ENCODE measurements around the gene KDM2A.
A peak's percentile ranks its signal among the peaks of the same experiment; 100 is the strongest.

Gene KDM2A

GRCh38 chr11:67280341-67280787, 161.3 kb downstream of the KDM2A start:
- Histone ChIP-seq H3K4me2 (ENCODE audit: insufficient read depth, low read length) (no peak overlapping the region), H3K4me3 (ENCODE audit: low read depth in 1 of 2, low read length in 2 of 2) (no peak overlapping the region), H3K4me1 (ENCODE audit: insufficient read depth, low read length) (peaks cover 49% of the 10 kb centered on the region), H3K79me2 (ENCODE audit: insufficient read depth, low read length) (peaks cover 77% of the 10 kb centered on the region), H3K27me3 (ENCODE audit: insufficient read depth, low read length, poor library complexity) (no peaks in the 10 kb centered on the region), H3K9ac (ENCODE audit: low read depth, low read length) (no peak overlapping the region), H3K27ac (ENCODE audit: low read length) (peak overlapping the region; percentile 98), H3K9me3 (ENCODE audit: insufficient read depth, low read length, severe bottlenecking) (no peaks in the 10 kb centered on the region), H2AFZ (ENCODE audit: low read depth, low read length) (no peak overlapping the region), H3K36me3 (ENCODE audit: insufficient read depth, low read length) (peaks cover 90% of the 10 kb centered on the region), H4K20me1 (ENCODE audit: insufficient read depth, low read length) (peaks cover 11% of the 10 kb centered on the region; the same call in 1 of the 2 replicates)
- ATAC-seq (ENCODE audit: insufficient read depth, low read depth), result no peak
- no peak for DNase-seq
- TF ChIP-seq CTCF (IDR thresholded peaks at IDR 0.05; ENCODE audit: borderline replicate concordance, extremely low read depth, low read length, poor library complexity, severe bottlenecking) (no peak), EZH2 (IDR thresholded peaks at IDR 0.05; ENCODE audit: borderline replicate concordance, low read depth, low read length, severe bottlenecking) (no peak)

- DNase-seq, result no peak
- H3K4me3 ChIP-seq (ENCODE audit: low read depth in 1 of 2, low read length in 2 of 2), result no peak overlapping the region
- peaks cover 71% of the 10 kb centered on the region for H3K79me2 ChIP-seq (ENCODE audit: insufficient read depth, low read length)
- H3K36me3 ChIP-seq (ENCODE audit: insufficient read depth, low read length), result peaks cover 90% of the 10 kb centered on the region
- H3K27ac ChIP-seq (ENCODE audit: low read length), result peak overlapping the region; percentile 98; the same call in 1 of the 2 replicates
- H2AFZ ChIP-seq (ENCODE audit: low read depth, low read length), result no peak overlapping the region
- H3K4me1 ChIP-seq (ENCODE audit: insufficient read depth, low read length), result peaks cover 49% of the 10 kb centered on the region
- no peak overlapping the region for H3K9ac ChIP-seq (ENCODE audit: low read depth, low read length)
- ATAC-seq (ENCODE audit: insufficient read depth, low read depth), result no peak
- H3K9me3 ChIP-seq (ENCODE audit: insufficient read depth, low read length, severe bottlenecking), result no peaks in the 10 kb centered on the region
- no peak overlapping the region for H3K4me2 ChIP-seq (ENCODE audit: insufficient read depth, low read length)
- no peak for TF ChIP-seq CTCF (IDR thresholded peaks at IDR 0.05; ENCODE audit: borderline replicate concordance, extremely low read depth, low read length, poor library complexity, severe bottlenecking)
- TF ChIP-seq EZH2 (IDR thresholded peaks at IDR 0.05; ENCODE audit: borderline replicate concordance, low read depth, low read length, severe bottlenecking), result no peak
- H4K20me1 ChIP-seq (ENCODE audit: insufficient read depth, low read length), result 0 out of 2 replicates have a peak, but pooled peaks cover 6% of the 10 kb centered on the region
- H3K27me3 ChIP-seq (ENCODE audit: insufficient read depth, low read length, poor library complexity), result no peaks in the 10 kb centered on the region
These were observed 161.9 kb downstream of the KDM2A start for GRCh38 chr11:67280788-67281551.

GRCh38 chr11:67281552-67282150, 162.6 kb downstream of the KDM2A start:
- Histone ChIP-seq H3K36me3 (ENCODE audit: insufficient read depth, low read length) (peaks cover 94% of the 10 kb centered on the region), H2AFZ (ENCODE audit: low read depth, low read length) (no peak overlapping the region), H3K79me2 (ENCODE audit: insufficient read depth, low read length) (peaks cover 67% of the 10 kb centered on the region), H3K27ac (ENCODE audit: low read length) (peak overlapping the region; percentile 38), H3K4me3 (ENCODE audit: low read depth in 1 of 2, low read length in 2 of 2) (no peak overlapping the region), H3K4me2 (ENCODE audit: insufficient read depth, low read length) (no peak overlapping the region), H3K9ac (ENCODE audit: low read depth, low read length) (no peak overlapping the region), H4K20me1 (ENCODE audit: insufficient read depth, low read length) (0 out of 2 replicates have a peak, but pooled peaks cover 6% of the 10 kb centered on the region), H3K9me3 (ENCODE audit: insufficient read depth, low read length, severe bottlenecking) (no peaks in the 10 kb centered on the region), H3K4me1 (ENCODE audit: insufficient read depth, low read length) (peaks cover 49% of the 10 kb centered on the region), H3K27me3 (ENCODE audit: insufficient read depth, low read length, poor library complexity) (no peaks in the 10 kb centered on the region)
- TF ChIP-seq EZH2 (IDR thresholded peaks at IDR 0.05; ENCODE audit: borderline replicate concordance, low read depth, low read length, severe bottlenecking) (no peak), CTCF (IDR thresholded peaks at IDR 0.05; ENCODE audit: borderline replicate concordance, extremely low read depth, low read length, poor library complexity, severe bottlenecking) (peak; percentile 3)
- DNase-seq (no peak), ATAC-seq (ENCODE audit: insufficient read depth, low read depth) (no peak)
